CD14-positive monocyte (primary cell): Measurements from ENCODE around the gene SOAT2. TPM values are rescaled to one million over a fixed set of nuclear protein-coding genes. Genes with fewer than 3 reads are reported as not detected.

Source experiments
- DNase-seq, 3 donors: peaks; one replicate each; pipeline ENCODE4 v3.0.0-alpha.2; 2011 to 2022
- H2AFZ ChIP-seq: 2 replicates; pipeline ENCODE4 v1.6.0; 2012; ENCODE audit warnings: mild to moderate bottlenecking, low read depth, low read length, inconsistent platforms; ENCODE audit not compliant: insufficient read depth, poor library complexity, severe bottlenecking
- H3K27ac ChIP-seq, 2 donors: 1 replicate in 1 of 2; 2 replicates in 1 of 2; pipeline ENCODE4 v1.5.1; 2012 to 2013; ENCODE audit warnings: low read length in 2 of 2, control low read depth in 1 of 2, inconsistent platforms in 1 of 2, low read depth in 1 of 2, mild to moderate bottlenecking in 1 of 2
- H3K27me3 ChIP-seq, 2 donors: one replicate each; pipeline versions ENCODE4 v1.6.0 to v1.6.1; 2011 to 2013; ENCODE audit warnings: low read length in 2 of 2; ENCODE audit not compliant: control insufficient read depth in 2 of 2, insufficient read depth in 2 of 2
- H3K36me3 ChIP-seq, 2 donors: replicated peaks in 1 of 2; 1 replicate in 1 of 2; 2 replicates in 1 of 2; pipeline versions ENCODE4 v1.5.1 to v1.6.1; 2012 to 2013; ENCODE audit warnings: low read length in 2 of 2, control low read depth in 1 of 2, inconsistent platforms in 1 of 2, mild to moderate bottlenecking in 1 of 2; ENCODE audit not compliant: insufficient read depth in 2 of 2, control insufficient read depth in 1 of 2
- H3K4me1 ChIP-seq, 2 donors: 1 replicate in 1 of 2; 2 replicates in 1 of 2; pipeline versions ENCODE4 v1.5.1 to v1.6.1; 2012 to 2013; ENCODE audit warnings: low read length in 2 of 2, control low read depth in 1 of 2, inconsistent platforms in 1 of 2, mild to moderate bottlenecking in 1 of 2, moderate library complexity in 1 of 2; ENCODE audit not compliant: insufficient read depth in 2 of 2, control insufficient read depth in 1 of 2
- H3K4me2 ChIP-seq: replicated peaks from 2 replicates; pipeline ENCODE3; 2012; ENCODE audit warnings: low read length, moderate library complexity, mild to moderate bottlenecking; ENCODE audit not compliant: poor library complexity, severe bottlenecking; ENCODE audit errors: extremely low read depth
- H3K4me3 ChIP-seq, 3 experiments: fragments of 200-600 bp in 1 of 3; sonication (generic) in 1 of 3; replicated peaks in 1 of 3; 1 replicate in 2 of 3; 2 replicates in 1 of 3; pipeline ENCODE4 v1.5.1; 2011 to 2013; ENCODE audit warnings: low read length in 3 of 3, mild to moderate bottlenecking in 3 of 3, control low read depth in 2 of 3, low read depth in 2 of 3, inconsistent platforms in 1 of 3, moderate library complexity in 1 of 3
- H3K79me2 ChIP-seq: 2 replicates; pipeline ENCODE4 v1.6.0; 2012; ENCODE audit warnings: mild to moderate bottlenecking, control low read depth, inconsistent platforms, low read length, moderate library complexity; ENCODE audit not compliant: insufficient read depth
- H3K9ac ChIP-seq: 2 replicates; pipeline ENCODE4 v1.6.0; 2017; ENCODE audit warnings: low read length, mild to moderate bottlenecking; ENCODE audit not compliant: insufficient read depth, poor library complexity, severe bottlenecking
- H3K9me3 ChIP-seq, 2 donors: replicated peaks in 1 of 2; 1 replicate in 1 of 2; 2 replicates in 1 of 2; pipeline versions ENCODE4 v1.5.1 to v1.6.1; 2012 to 2013; ENCODE audit warnings: low read length in 2 of 2, control low read depth in 1 of 2; ENCODE audit not compliant: control insufficient read depth in 1 of 2, insufficient read depth in 1 of 2
- H4K20me1 ChIP-seq: 2 replicates; pipeline ENCODE4 v1.6.0; 2012; ENCODE audit warnings: mild to moderate bottlenecking, low read length, control low read depth, moderate library complexity; ENCODE audit not compliant: insufficient read depth
- H3K27ac Mint-ChIP-seq, 7 donors: one replicate each; pipeline ENCODE4 v1.8.0; 2020; ENCODE audit warnings: mild to moderate bottlenecking in 7 of 7, mixed read lengths in 7 of 7, moderate library complexity in 6 of 7, inconsistent platforms in 2 of 7
- H3K27me3 Mint-ChIP-seq, 3 donors: one replicate each; pipeline ENCODE4 v1.8.0; 2021 to 2022; ENCODE audit warnings: low read depth in 3 of 3, mild to moderate bottlenecking in 3 of 3, mixed read lengths in 3 of 3, moderate library complexity in 3 of 3, inconsistent platforms in 1 of 3
- H3K36me3 Mint-ChIP-seq, 2 donors: one replicate each; pipeline ENCODE4 v1.8.0; 2020; ENCODE audit warnings: mixed read lengths in 2 of 2, inconsistent platforms in 1 of 2, mild to moderate bottlenecking in 1 of 2
- H3K4me1 Mint-ChIP-seq: one replicate; pipeline ENCODE4 v1.8.0; 2020; ENCODE audit warnings: mild to moderate bottlenecking, mixed read lengths
- H3K4me3 Mint-ChIP-seq, 2 donors: one replicate each; pipeline ENCODE4 v1.8.0; 2020; ENCODE audit warnings: mild to moderate bottlenecking in 2 of 2, mixed read lengths in 2 of 2, moderate library complexity in 1 of 2
- H3K9me3 Mint-ChIP-seq, 7 donors: one replicate each; pipeline ENCODE4 v1.8.0; 2020 to 2022; ENCODE audit warnings: mixed read lengths in 7 of 7, mild to moderate bottlenecking in 6 of 7, moderate library complexity in 6 of 7, inconsistent platforms in 2 of 7
- CTCF ChIP-seq: fragments of 200-600 bp; IDR thresholded peaks from one replicate; pipeline ENCODE4 v1.8.0; 2022; ENCODE audit warnings: antibody characterized with exemption, mild to moderate bottlenecking
- WGBS: methylation state at CpG from one replicate; pipeline ENCODE4 v1.1.5; 2013; ENCODE audit warnings: missing lambda C conversion rate; ENCODE audit not compliant: insufficient coverage; 5-methylcytosine and 5-hydroxymethylcytosine counted together
- intact Hi-C, 2 donors: fragments of 100-400 bp; cut with micrococcal nuclease; formaldehyde crosslinking; loops; one replicate each; pipeline versions ENCODE4 v1.15.0 to v1.15.1; 2023
- polyA plus RNA-seq, 3 donors: library from polyadenylated mRNA; depleted of rRNA in 1 of 3; unstranded in 2 of 3; stranded (reverse) in 1 of 3; fragments of 300-500 nt in 2 of 3; fragments of >200 nt in 1 of 3; fragmentation: Illumina TruSeq in 2 of 3; gene quantifications; 1 replicate in 2 of 3; 2 replicates in 1 of 3; pipeline ENCODE4 v1.2.3, GENCODE V29; 2012 to 2021

Gene SOAT2
- polyA plus RNA-seq, 3 donors: not detected

GRCh38 chr12:53166837-53167236 is 63.6 kb downstream of the SOAT2 start:
- intact Hi-C loops: no loop called here
- TF ChIP-seq CTCF: no peak
- no peak overlapping the region for H3K9ac ChIP-seq
- H3K79me2 ChIP-seq: no peaks in the 10 kb centered on the region
- no peaks in the 10 kb centered on the region for H3K27me3 ChIP-seq
- H3K9me3 ChIP-seq: no peaks in the 10 kb centered on the region
- Mint-ChIP-seq H3K4me1 (no peaks in the 10 kb centered on the region), H3K9me3 (no peaks in the 10 kb centered on the region), H3K4me3 (no peak overlapping the region), H3K27me3 (peaks cover 0 to 2% (median 0%) of the 10 kb centered on the region in 3 donors), H3K27ac (no peak overlapping the region), H3K36me3 (peaks cover 34 to 36% of the 10 kb centered on the region in 2 donors)
- H3K4me2 ChIP-seq: no peak overlapping the region
- H2AFZ ChIP-seq: no peak overlapping the region
- H3K36me3 ChIP-seq: peaks cover 6 to 19% of the 10 kb centered on the region in 2 donors
- H3K27ac ChIP-seq: no peak overlapping the region
- no peak overlapping the region for H3K4me3 ChIP-seq
- DNase-seq: no peak
- H4K20me1 ChIP-seq: no peaks in the 10 kb centered on the region
- no peaks in the 10 kb centered on the region for H3K4me1 ChIP-seq

DNA sequence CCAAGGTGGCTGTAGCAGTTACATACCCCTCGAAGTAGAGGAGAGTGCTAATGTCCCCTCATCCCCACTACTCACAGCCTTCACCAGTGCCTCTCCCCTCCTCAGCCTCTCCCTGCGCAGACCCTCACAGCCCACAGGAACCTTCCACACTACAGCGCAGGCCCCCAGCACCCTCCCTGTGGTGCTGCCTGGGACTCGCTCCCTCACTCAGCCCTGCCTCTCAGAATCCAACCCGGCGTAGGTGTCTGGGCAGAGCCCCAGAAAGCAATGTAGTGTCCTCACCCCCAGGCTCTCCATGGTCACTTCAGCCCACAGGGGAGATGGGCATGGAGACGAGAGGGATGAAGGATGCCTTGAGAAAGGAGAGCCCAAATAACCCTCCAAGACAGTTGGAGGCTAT is 66.4 kb downstream of the SOAT2 start:
- no peak overlapping the region for H3K27ac ChIP-seq
- WGBS: 100% methylated on average over 2 of the region's 7 CpGs
- no peak overlapping the region for H3K4me3 ChIP-seq
- Mint-ChIP-seq H3K27me3 (peaks cover 0 to 1% (median 0%) of the 10 kb centered on the region in 3 donors), H3K9me3 (no peaks in the 10 kb centered on the region), H3K36me3 (peaks cover 39 to 44% of the 10 kb centered on the region in 2 donors), H3K4me3 (no peak overlapping the region), H3K27ac (no peak overlapping the region), H3K4me1 (no peaks in the 10 kb centered on the region)
- no peak overlapping the region for H3K9ac ChIP-seq
- TF ChIP-seq CTCF: no peak
- no peaks in the 10 kb centered on the region for H3K79me2 ChIP-seq
- H2AFZ ChIP-seq: no peak overlapping the region
- H3K9me3 ChIP-seq: no peaks in the 10 kb centered on the region
- no peak overlapping the region for H3K4me2 ChIP-seq
- intact Hi-C loops: no loop called here
- peaks cover 6 to 31% of the 10 kb centered on the region in 2 donors for H3K36me3 ChIP-seq
- no peaks in the 10 kb centered on the region for H4K20me1 ChIP-seq
- DNase-seq: no peak
- H3K27me3 ChIP-seq: no peaks in the 10 kb centered on the region
- no peaks in the 10 kb centered on the region for H3K4me1 ChIP-seq
